Endothelial cell of umbilical vein (primary cell): ENCODE data around the gene LTA4H. TPM values are rescaled to one million over a fixed set of nuclear protein-coding genes. Genes with fewer than 3 reads are reported as not detected.

ENCODE experiments used
- BruUV-seq: library from RNA; stranded (reverse); fragments of 400-500 nt; replicated peaks from 2 replicates; lab custom pipeline; 2021; lab: Mats Ljungman, UMichigan
- CTCF ChIA-PET: fragments of 300-600, 350-600 bp; sonication (Branson Sonifier 250); formaldehyde crosslinking; loops from one replicate; lab custom pipeline; 2021; ENCODE audit warnings: antibody characterized with exemption, inconsistent platforms; lab: Charles Lee
- POLR2A ChIA-PET: fragments of 300-600, 350-600 bp; sonication (Branson Sonifier 250); formaldehyde crosslinking; loops from one replicate; lab custom pipeline; 2021; ENCODE audit warnings: antibody characterized with exemption, inconsistent platforms; lab: Charles Lee
- DNase-seq: peaks from one replicate; pipeline ENCODE4 v3.0.0-alpha.2; 2011; ENCODE audit warnings: low read depth, low spot score
- FAIRE-seq: peaks from 2 replicates; lab custom pipeline; 2011; peaks lifted over from hg19 to GRCh38; lab: Jason Lieb, UNC
- H2AFZ ChIP-seq: 2 replicates; pipeline ENCODE4 v1.6.0; 2012; ENCODE audit warnings: low read depth, low read length, control low read depth, inconsistent platforms
- H3K27ac ChIP-seq: 2 replicates; pipeline ENCODE4 v1.5.1; 2011; ENCODE audit warnings: low read depth, mild to moderate bottlenecking, control low read depth, low read length, moderate library complexity; ENCODE audit not compliant: insufficient read depth
- H3K27me3 ChIP-seq, 2 experiments: 2 replicates each; pipeline versions ENCODE4 v1.6.0 to v1.6.1; 2011; ENCODE audit warnings: low read length in 2 of 2, mixed read lengths in 1 of 2; ENCODE audit not compliant: control insufficient read depth in 2 of 2, insufficient read depth in 2 of 2
- H3K36me3 ChIP-seq, 2 experiments: 2 replicates in 1 of 2; 3 replicates in 1 of 2; pipeline ENCODE4 v1.5.1; 2011; ENCODE audit warnings: low read length in 2 of 2, mild to moderate bottlenecking in 1 of 2, moderate library complexity in 1 of 2; ENCODE audit not compliant: control insufficient read depth in 2 of 2, insufficient read depth in 2 of 2; ENCODE audit errors: extremely low read depth in 1 of 2
- H3K4me1 ChIP-seq: 3 replicates; pipeline ENCODE4 v1.5.1; 2011; ENCODE audit warnings: mild to moderate bottlenecking, low read length; ENCODE audit not compliant: control insufficient read depth, insufficient read depth; ENCODE audit errors: extremely low read depth
- H3K4me2 ChIP-seq: 2 replicates; pipeline ENCODE4 v1.6.1; 2011; ENCODE audit warnings: low read length, control low read depth, mixed read lengths; ENCODE audit not compliant: insufficient read depth
- H3K4me3 ChIP-seq, 3 experiments: fragments of 200-600 bp in 1 of 3; sonication (generic), shearing (Covaris generic) in 1 of 3; replicated peaks in 1 of 3; 2 replicates each; pipeline ENCODE4 v1.5.1; 2011 to 2016; ENCODE audit warnings: control low read depth in 3 of 3, low read length in 3 of 3, mild to moderate bottlenecking in 2 of 3, inconsistent platforms in 1 of 3, low read depth in 1 of 3, moderate library complexity in 1 of 3; ENCODE audit not compliant: insufficient read depth in 1 of 3
- H3K79me2 ChIP-seq: 2 replicates; pipeline ENCODE4 v1.6.0; 2012; ENCODE audit warnings: low read length, inconsistent platforms; ENCODE audit not compliant: control insufficient read depth, insufficient read depth
- H3K9ac ChIP-seq: replicated peaks from 2 replicates; pipeline ENCODE3; 2011; ENCODE audit warnings: low read length, control low read depth; ENCODE audit not compliant: insufficient read depth; ENCODE audit errors: extremely low read depth
- H3K9me1 ChIP-seq: replicated peaks from 3 replicates; pipeline ENCODE4 v1.6.0; 2011; ENCODE audit warnings: mild to moderate bottlenecking, low read length; ENCODE audit not compliant: control insufficient read depth, insufficient read depth; ENCODE audit errors: extremely low read depth
- H3K9me3 ChIP-seq: replicated peaks from 2 replicates; pipeline ENCODE4 v1.5.1; 2012; ENCODE audit warnings: low read length, inconsistent platforms; ENCODE audit not compliant: control insufficient read depth, insufficient read depth
- H4K20me1 ChIP-seq: replicated peaks from 2 replicates; pipeline ENCODE3; 2011; ENCODE audit warnings: mild to moderate bottlenecking, low read length; ENCODE audit not compliant: control insufficient read depth, insufficient read depth; ENCODE audit errors: extremely low read depth
- EZH2 ChIP-seq: IDR thresholded peaks from 2 replicates; pipeline ENCODE4 v1.6.1; 2012; ENCODE audit warnings: borderline replicate concordance, low read depth, mild to moderate bottlenecking, moderate library complexity, low read length, inconsistent platforms; ENCODE audit not compliant: severe bottlenecking
- FOS ChIP-seq: IDR thresholded peaks from 2 replicates; pipeline ENCODE4 v1.6.1; 2011; ENCODE audit warnings: mild to moderate bottlenecking, low read length, moderate library complexity, borderline replicate concordance; ENCODE audit not compliant: insufficient read depth
- GATA2 ChIP-seq: IDR thresholded peaks from 2 replicates; pipeline ENCODE4 v1.7.0; 2011; ENCODE audit warnings: low read depth, mild to moderate bottlenecking, moderate library complexity, mixed read lengths, low read length; ENCODE audit not compliant: insufficient read length, insufficient read depth
- JUN ChIP-seq: IDR thresholded peaks from 2 replicates; pipeline ENCODE4 v1.6.1; 2011; ENCODE audit warnings: borderline replicate concordance, low read depth; ENCODE audit not compliant: insufficient read length, insufficient read depth
- MYC ChIP-seq: IDR thresholded peaks from one replicate; pipeline ENCODE4 v1.6.1; 2011; ENCODE audit warnings: mild to moderate bottlenecking, low read depth, low read length
- POLR2A ChIP-seq: IDR thresholded peaks from 2 replicates; pipeline ENCODE4 v1.6.1; 2012; ENCODE audit warnings: low read depth, mild to moderate bottlenecking, control low read depth, low read length
- POLR2AphosphoS5 ChIP-seq: IDR thresholded peaks from 2 replicates; pipeline ENCODE4 v1.6.1; 2012; ENCODE audit warnings: low read depth, mild to moderate bottlenecking, control low read depth, low read length, moderate library complexity; ENCODE audit not compliant: insufficient read depth
- dilution Hi-C: fragments of 300-500 bp; cut with MboI; formaldehyde crosslinking; loops from one replicate; pipeline ENCODE4 v1.15.0; 2019; ENCODE audit warnings: low sequenced_read_pairs; ENCODE audit not compliant: extremely low pct_ligation_motif_present
- intact Hi-C: fragments of 100-400 bp; cut with micrococcal nuclease; formaldehyde crosslinking; loops from one replicate; pipeline ENCODE4 v1.10.0; 2022
- polyA plus RNA-seq, 4 experiments: library from polyadenylated mRNA; depleted of rRNA in 3 of 4; stranded (reverse) in 3 of 4; unstranded in 1 of 4; fragments of >200 nt; gene quantifications; 2 replicates each; pipeline versions ENCODE4 v1.2.1 to v1.2.3, GENCODE V29; 2011 to 2012; ENCODE audit warnings: missing spikeins in 1 of 4
- total RNA-seq: library from RNA; stranded (reverse); gene quantifications from 2 replicates; pipeline ENCODE4 v1.2.3, GENCODE V29; 2021
- TF ChIP-seq, protein P1 (sequence below): IDR thresholded peaks from 2 replicates; pipeline ENCODE4 v1.6.1; 2011; ENCODE audit not compliant: insufficient read depth, insufficient read length
- TF ChIP-seq, protein P2 (sequence below), 2 donors: IDR thresholded peaks; 1 replicate in 1 of 2; 2 replicates in 1 of 2; pipeline ENCODE4 v1.5.1; 2011; ENCODE audit warnings: low read length in 2 of 2, mild to moderate bottlenecking in 2 of 2, moderate library complexity in 2 of 2, control low read depth in 1 of 2, inconsistent platforms in 1 of 2, low read depth in 1 of 2; ENCODE audit not compliant: insufficient read depth in 1 of 2; ENCODE audit errors: extremely low read depth in 1 of 2

The LTA4H gene
- total and polyA plus RNA-seq, 2 donors (not counting 3 experiments of a cell fraction or from before 2014, with no cell fraction given) = 77.1 to 85.2 TPM

GRCh38 chr12:95997276-95997675 is 38.1 kb downstream of the LTA4H start:
- peaks cover 2 to 4% of the 10 kb centered on the region in 2 experiments for H3K36me3 ChIP-seq
- H3K9me3 ChIP-seq = no peaks in the 10 kb centered on the region
- no TSS peak for BruUV-seq
- FAIRE-seq (no peak), DNase-seq (no peak)
- intact Hi-C loops (no loop called here), dilution Hi-C loops (no loop called here)
- H4K20me1 ChIP-seq = no peaks in the 10 kb centered on the region
- no peak overlapping the region for H3K4me2 ChIP-seq
- H2AFZ ChIP-seq = no peak overlapping the region
- no peak overlapping the region for H3K27ac ChIP-seq
- ChIA-PET CTCF (interaction anchor here (1.0 to 4.8 kb wide), 2 partner anchors 80 to 174 kb away, joined by 3 to 126 read pairs; no protein-coding TSS in a partner anchor), POLR2A (interaction anchor here (0.6 kb wide), 1 partner anchor 607 kb away, joined by 5 read pairs; no protein-coding TSS in a partner anchor)
- no peak overlapping the region for H3K4me3 ChIP-seq
- TF ChIP-seq JUN (no peak), MYC (no peak), POLR2AphosphoS5 (no peak), EZH2 (no peak), FOS (no peak), GATA2 (no peak), POLR2A (no peak)
- TF ChIP-seq, protein P1, sequence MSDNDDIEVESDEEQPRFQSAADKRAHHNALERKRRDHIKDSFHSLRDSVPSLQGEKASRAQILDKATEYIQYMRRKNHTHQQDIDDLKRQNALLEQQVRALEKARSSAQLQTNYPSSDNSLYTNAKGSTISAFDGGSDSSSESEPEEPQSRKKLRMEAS = no peak
- TF ChIP-seq, protein P2, sequence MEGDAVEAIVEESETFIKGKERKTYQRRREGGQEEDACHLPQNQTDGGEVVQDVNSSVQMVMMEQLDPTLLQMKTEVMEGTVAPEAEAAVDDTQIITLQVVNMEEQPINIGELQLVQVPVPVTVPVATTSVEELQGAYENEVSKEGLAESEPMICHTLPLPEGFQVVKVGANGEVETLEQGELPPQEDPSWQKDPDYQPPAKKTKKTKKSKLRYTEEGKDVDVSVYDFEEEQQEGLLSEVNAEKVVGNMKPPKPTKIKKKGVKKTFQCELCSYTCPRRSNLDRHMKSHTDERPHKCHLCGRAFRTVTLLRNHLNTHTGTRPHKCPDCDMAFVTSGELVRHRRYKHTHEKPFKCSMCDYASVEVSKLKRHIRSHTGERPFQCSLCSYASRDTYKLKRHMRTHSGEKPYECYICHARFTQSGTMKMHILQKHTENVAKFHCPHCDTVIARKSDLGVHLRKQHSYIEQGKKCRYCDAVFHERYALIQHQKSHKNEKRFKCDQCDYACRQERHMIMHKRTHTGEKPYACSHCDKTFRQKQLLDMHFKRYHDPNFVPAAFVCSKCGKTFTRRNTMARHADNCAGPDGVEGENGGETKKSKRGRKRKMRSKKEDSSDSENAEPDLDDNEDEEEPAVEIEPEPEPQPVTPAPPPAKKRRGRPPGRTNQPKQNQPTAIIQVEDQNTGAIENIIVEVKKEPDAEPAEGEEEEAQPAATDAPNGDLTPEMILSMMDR (IDR thresholded peaks at IDR 0.05; ENCODE audit: extremely low read depth in 1 of 2, insufficient read depth in 1 of 2, low read depth in 1 of 2, low read length in 2 of 2) = no peak
- H3K9me1 ChIP-seq = no peaks in the 10 kb centered on the region
- no peaks in the 10 kb centered on the region for H3K79me2 ChIP-seq
- H3K9ac ChIP-seq = no peak overlapping the region
- H3K27me3 ChIP-seq = peaks cover 0 to 6% of the 10 kb centered on the region in 2 experiments
- no peaks in the 10 kb centered on the region for H3K4me1 ChIP-seq
